HG03025 (cell line): ENCODE data around the gene PHF21A.
"Not testable (repeated sequence)": the region's sequence is repeated elsewhere in the genome, so short reads cannot be mapped to it uniquely, and the experiment has no call there.

Source experiments
- ATAC-seq: cut with Tn5 transposase; IDR thresholded peaks from one replicate; pipeline ENCODE4 v1.9.1; 2021; ENCODE audit warnings: mild to moderate bottlenecking, moderate library complexity; ENCODE audit not compliant: unreplicated experiment, low FRiP score

Gene PHF21A

DNA sequence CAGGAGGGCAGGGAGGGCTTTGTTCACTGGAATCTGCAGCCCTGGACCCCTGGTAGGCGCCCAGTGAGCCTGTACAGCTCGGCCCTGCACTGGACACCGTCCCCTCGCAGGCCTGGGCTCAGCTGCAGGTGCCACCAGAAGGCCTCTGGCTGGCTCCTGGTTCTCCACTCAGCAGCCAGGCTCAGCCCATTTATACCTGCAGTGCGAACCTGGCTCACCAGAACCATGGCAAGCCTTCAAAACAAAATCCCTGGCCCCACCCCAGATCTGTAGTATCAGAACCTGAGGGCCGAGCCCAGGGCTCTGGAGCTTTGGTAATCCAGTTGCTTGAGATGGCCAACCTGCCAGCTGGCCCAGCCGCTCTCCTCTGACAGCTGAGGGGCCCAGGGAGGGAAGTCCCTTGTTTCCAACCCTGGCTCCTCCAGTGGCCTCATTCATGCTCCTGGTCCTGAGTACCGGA, 213.3 kb downstream of the PHF21A start:
- ATAC-seq, result no peak

DNA sequence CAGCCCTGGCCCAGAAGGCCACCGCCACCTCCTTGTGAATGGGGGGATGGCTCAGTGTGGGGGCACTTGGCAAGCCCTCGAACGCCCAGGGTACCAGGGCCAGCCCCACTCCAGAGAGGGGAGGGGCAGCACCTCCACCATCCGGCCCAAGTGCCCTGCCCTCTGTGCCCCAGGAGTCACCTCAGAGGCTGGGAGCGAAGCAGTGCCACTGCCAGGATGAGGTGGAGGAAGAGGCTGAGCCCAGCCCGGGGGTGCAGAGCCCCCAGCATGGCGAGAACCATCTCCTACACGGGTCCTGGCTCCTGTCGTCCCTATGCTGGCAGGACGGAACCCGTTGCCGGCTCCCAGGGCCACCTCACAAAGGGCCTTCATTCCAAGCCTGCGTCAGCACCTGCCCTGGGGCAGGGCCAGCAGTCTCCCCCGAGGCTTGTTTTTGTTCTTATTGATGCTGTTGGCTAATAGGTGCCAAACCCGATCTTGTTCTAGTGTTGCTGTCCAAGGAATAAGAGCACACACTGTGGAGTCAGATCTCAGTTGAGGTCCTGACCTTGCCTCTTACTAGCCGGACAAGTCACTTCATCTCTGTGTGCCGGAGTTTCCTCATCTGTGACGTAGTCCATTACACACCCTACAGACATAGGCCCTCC, 214.2 kb downstream of the PHF21A start, which contains the start of gene FREY1:
TSS of gene FREY1 (minus strand) at position 307 of the 647 bp plus-strand sequence. CDS start at position 281, 26 bp downstream.
- no peak for ATAC-seq

DNA sequence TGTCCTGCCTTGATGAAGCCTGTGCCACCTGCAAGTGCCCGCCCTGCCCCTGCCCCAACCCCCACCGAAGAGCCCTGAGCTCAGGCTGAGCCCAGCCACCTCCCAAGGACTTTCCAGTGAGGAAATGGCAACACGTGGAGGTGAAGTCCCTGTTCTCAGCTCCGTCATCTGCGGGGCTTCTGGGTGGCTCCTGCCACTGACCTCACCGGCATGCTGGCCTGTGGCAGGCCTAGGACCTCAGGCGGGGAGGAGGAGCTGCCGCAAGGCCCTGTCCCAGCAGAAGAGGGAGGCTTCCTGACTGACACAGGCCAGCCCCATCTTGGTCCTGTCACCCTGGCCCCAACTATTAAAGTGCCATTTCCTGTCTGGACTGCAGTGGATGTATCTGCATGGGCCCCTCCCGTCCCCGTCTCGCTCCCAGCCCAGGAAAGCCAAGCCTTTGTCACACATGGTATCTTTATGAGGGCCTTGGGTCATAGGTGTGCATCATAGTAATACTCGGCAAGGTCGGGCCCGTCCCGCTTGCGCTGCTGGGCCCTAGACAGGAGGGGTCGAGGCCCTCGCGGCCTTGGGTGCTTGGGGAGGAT, 215.1 kb downstream of the PHF21A start:
- ATAC-seq, result no peak

DNA sequence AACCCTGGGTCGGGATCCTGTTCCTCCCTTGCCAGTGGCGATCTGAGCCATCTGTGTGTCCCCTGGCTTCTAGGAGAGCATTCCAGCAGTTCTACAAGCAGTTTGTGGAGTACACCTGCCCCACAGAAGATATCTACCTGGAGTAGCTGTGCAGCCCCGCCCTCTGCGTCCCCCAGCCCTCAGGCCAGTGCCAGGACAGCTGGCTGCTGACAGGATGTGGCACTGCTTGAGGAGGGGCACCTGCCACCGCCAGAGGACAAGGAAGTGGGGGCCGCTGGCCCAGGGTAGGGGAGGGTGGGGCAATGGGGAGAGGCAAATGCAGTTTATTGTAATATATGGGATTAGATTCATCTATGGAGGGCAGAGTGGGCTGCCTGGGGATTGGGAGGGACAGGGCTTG, 215.7 kb downstream of the PHF21A start:
- not testable (repeated sequence) for ATAC-seq

DNA sequence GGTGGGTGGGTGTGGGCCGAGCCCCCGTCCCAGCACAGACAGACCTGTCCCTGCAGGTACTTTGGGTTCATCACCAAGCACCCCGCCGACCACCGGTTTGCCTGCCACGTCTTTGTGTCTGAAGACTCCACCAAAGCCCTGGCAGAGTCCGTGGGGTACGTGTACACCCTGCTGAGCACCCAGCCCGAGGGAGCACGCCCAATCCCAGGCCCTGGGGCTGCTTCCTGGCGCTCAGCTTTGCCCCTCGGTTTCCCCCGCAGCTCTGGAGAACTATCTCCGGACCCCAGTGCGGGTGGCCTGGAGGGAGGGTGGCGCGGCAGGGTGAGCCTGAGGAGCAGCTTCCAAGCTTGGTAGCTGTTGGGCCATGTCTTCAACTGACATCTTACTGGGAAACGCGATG, 216.2 kb downstream of the PHF21A start:
- no peak for ATAC-seq

DNA sequence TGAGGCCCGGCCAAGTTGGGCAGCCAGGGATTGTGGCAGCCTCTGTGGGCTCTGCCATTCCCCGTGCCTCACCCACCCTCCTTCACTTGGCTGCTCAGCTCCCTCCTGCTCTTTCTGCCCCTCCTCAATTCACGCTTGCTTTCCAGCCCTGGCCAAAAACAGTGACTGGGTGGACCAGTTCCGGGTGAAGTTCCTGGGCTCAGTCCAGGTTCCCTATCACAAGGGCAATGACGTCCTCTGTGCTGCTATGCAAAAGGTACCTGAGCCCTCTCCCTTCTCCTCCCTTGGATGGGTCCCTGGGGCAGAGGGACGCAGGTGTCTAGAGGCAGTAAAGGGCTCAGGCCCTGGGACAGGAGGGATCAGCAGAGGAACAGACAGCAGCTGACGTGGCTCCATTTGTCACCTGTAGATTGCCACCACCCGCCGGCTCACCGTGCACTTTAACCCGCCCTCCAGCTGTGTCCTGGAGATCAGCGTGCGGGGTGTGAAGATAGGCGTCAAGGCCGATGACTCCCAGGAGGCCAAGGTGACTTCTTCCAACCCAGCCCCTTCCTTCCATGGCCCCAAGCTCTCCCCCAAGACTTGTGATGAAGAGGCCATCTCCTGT, 216.8 kb downstream of the PHF21A start:
- ATAC-seq, result no peak

DNA sequence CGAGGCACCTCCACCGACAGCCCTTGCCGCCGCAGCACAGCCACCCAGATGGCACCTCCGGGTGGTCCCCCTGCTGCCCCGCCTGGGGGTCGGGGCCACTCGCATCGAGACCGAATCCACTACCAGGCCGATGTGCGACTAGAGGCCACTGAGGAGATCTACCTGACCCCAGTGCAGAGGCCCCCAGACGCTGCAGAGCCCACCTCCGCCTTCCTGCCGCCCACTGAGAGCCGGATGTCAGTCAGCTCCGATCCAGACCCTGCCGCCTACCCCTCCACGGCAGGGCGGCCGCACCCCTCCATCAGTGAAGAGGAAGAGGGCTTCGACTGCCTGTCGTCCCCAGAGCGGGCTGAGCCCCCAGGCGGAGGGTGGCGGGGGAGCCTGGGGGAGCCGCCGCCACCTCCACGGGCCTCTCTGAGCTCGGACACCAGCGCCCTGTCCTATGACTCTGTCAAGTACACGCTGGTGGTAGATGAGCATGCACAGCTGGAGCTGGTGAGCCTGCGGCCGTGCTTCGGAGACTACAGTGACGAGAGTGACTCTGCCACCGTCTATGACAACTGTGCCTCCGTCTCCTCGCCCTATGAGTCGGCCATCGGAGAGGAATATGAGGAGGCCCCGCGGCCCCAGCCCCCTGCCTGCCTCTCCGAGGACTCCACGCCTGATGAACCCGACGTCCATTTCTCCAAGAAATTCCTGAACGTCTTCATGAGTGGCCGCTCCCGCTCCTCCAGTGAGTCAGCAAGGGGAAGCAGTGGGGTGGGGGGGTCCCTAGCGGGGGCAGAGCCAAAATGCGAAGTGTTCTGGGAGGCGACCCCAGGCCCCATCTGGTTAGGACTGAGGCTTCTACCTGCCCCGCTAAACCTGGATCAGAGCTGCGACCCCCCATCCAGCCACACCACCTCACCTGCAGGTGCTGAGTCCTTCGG, 218.5 kb downstream of the PHF21A start:
- no peak for ATAC-seq

DNA sequence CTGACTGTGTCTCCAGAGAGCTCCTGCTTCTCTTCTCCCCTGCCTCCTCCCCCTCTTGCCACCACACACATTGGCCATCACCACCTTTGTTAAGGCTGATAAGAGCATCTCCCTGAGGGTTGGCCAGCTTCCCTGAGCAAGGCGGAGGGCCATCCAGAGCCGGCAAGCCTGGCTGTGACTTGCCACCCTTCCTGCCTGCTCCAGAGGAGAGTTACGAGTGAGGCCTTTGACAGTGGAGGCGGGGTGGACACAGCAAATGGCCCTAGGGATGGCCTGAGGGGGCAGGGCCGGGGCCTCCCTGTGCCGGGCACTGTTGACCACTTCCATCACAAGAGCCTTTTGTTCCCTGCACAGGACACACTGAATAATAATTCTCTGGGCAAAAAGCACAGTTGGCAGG, 219.6 kb downstream of the PHF21A start:
- ATAC-seq, result no peak

DNA sequence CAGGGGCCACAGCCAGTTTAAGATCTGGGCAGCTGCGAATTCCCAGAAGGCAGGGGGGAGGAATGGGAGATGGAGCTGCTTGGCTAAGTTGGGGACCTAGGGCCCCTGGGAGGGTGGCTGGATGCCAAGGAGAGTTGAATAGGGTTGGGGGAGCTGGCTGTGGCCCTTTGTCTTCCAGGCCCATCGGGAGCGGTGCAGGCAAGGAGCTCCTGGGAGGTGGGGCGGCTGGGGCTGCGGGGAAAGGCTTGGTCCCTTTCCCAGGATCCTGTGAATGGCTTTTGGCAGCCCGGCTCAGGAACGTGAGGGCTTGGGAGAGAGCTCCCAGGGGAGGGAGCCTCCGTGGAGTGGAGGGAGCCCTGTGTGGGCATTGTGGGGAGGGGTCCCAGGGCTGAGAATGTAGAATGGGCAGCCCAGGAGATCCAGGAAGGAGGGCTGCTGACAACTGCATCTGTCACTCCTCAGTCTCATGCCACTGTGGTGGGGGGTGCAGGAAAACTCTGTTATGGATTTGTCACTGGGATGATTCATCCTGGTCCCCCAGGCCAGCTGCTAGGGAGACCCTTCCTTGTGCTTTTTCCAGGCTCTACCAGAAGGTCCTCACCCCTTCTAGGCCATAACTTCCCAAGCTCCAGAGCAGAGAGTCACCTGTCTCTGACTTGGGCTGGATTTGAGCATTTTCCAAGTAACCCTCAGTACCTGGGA, 220.2 kb downstream of the PHF21A start:
- no peak for ATAC-seq

DNA sequence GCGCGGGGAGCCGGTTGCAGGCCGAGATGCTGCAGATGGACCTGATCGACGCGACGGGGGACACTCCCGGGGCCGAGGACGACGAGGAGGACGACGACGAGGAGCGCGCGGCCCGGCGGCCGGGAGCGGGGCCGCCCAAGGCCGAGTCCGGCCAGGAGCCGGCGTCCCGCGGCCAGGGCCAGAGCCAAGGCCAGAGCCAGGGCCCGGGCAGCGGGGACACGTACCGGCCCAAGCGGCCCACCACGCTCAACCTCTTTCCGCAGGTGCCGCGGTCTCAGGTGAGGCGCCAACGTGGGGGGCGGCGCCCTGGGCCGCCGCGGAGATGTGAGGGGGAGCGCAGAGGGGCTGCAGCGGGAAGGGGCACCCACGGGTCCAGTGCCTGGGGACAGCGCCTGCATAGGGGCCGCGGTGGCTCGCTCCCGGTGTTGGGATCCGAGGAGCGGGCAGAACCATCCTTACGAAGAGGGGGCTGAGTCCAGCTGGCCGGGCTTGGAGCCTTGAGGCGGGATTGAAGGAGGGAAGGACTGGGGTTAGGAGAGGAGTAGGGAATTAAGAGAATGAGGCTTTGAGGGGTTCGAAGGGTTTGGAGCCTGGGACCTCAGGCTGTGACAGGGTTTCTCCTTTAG, 221.0 kb downstream of the PHF21A start:
- not testable (repeated sequence) for ATAC-seq

DNA sequence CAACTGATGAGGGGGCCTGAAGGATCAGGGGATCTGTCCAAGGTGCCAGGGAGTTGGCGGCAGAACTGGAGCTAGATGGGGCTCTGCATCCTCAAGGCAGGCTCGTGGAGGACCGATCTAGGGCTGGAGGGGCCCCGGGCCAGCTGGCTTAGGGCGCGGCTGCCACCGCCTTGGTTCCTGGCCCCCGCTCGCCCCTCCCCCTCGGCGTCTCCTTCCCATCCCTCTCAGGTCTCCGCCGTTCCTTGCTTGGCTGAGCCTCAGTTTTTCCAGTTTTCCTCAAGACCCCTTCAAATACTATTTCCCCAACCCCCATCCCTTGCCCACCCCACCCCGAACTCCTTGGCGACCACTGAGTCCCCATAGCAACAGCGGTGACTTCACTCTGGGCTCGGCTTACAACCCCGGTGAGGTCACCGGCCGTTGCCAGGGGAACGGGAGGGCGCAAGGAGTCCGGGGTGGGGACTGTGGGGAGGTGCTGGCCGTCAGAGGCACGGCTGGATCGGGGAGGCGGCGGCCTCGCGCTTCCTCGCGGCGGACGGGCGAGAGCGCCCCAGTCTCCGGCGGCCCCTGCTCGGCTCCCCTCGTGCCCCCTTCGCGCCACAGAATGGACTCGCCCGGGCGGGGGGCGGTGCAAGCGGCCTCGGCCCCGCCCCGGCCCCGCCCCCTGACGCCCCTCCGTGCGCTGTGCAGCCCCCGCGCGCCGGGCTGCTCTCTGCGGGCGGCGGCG, 221.6 kb downstream of the PHF21A start:
- ATAC-seq, result no peak

DNA sequence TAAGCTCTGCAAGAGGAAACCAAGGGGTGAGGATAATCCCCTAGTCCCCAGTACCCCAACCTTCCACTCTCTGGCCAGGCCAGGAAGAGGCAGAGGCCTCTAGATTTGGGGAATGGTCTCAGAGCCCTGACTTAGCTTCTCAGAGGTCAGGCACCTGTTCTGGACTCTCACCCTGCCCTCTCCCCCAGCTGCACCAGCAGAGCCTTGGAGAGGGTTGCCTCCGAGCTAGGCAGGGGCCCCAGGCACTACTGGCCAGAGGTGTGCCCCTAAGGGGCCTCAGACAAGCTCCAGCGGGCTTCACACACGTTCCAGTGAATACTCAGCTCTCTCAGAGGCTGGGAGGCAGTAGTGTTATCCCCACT, 222.2 kb downstream of the PHF21A start:
- ATAC-seq, result no peak

DNA sequence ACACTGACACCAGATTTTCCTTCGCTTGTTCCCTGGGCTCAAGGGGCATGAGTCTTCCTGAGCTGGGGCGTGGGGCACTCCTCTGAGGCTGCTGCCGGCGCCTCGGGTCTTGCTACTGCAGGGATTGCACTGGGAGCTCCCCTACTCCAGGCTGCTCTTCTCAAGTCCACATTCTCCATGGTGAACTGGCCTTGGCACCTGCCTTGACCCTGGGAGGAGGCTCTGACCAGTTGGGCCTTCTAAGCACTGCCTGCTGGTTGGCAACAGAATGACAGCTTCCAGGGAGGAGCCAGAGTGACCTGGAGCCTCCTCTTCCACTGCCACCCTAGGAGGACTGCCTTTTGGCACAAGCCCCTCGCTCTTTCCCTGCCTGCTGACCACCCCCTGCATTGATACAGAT, 223.7 kb downstream of the PHF21A start:
- ATAC-seq, result no peak

DNA sequence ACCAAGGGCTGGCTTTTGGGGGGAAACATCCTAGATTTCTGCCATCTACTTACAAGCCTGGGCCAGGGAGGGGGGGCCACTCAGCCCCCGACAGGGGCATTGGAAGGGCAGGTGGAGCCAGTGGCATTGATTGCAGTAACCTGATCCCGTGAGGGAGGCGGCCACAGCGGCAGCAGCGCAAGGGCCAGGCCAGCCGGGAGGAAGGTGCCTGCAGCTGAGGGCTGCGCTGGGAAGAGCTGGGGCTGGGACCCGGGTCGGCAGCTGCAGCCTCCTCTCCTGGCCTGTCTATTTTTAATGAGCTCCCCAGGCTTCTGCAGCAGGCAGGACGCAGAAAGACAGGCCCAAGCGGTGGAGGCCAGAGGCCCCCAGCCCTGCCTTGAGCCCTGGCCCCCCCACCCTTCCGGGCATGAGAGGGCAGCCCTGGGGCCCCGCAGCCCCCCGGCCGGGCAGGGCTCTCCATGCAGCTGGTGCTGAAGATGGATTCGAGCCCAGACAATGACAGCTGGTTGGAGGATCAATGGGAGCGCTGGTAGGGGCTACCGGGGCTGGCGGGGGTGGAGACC, 224.8 kb downstream of the PHF21A start:
- no peak for ATAC-seq

DNA sequence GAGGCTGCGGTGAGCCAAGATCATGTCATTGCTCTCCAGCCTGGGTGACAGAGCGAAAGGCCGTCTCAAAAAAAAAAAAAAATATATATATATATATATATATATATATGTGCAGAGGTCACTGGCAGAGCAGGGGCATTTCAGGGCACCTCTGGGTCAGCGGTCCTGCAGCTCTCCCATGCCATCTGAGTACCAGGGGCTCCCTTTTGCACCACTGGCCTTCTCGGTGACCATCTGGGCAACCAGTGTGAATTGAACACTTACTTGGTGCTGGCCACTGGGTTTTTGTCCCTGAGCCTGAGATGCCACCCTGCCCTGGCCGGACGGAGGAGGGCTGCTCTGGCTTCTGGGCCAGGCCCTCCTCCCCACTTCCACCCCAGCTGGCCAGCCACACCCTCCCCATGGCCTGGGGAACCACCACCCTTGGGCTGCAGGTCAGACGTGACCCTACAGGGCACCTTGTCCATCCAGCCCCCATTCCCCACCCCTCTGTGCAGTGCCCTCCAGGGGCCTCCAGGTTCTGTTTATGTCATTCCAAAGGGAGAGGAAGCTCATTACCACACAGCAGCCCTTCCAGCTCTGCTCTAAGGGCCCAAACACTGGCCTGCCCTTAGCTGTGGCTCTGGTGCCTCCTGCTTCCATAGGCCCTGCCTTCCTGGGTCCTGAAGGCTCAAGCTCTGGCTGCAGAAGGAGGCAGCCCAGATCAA, 225.5 kb downstream of the PHF21A start:
- no peak for ATAC-seq

DNA sequence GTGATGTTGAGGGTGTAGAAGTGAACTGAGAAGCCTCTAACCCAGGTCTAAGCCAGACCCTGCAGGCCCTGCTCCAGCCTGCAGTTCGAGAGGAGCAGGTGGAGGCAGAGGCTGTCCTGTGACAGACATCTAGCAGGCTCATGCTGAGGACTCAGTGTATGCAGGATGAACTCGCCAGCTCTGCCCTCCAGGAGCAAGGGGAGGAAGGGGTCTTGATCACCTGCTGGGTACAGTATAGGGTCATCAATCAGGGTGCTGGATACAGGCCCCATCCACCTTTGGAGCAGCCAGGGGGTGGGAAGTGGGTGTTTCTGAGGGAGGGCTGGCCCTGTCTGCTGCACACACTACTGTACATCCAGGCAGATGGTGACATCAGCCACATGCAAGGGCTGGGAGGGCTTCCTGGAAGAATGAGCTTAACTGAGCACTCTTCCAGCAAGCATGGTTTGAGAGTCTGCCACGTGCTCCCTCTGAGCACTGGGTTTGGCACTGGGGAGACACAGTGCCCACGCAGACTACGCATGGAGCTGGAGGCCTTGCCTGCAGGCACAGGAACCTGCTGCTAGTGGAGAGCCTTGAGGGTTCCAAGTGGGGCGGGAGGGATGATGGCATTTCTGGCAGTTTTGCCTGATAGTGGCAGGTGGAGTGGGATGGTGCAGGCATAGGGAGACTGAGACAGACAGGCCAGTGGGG, 226.6 kb downstream of the PHF21A start:
- ATAC-seq, result no peak

DNA sequence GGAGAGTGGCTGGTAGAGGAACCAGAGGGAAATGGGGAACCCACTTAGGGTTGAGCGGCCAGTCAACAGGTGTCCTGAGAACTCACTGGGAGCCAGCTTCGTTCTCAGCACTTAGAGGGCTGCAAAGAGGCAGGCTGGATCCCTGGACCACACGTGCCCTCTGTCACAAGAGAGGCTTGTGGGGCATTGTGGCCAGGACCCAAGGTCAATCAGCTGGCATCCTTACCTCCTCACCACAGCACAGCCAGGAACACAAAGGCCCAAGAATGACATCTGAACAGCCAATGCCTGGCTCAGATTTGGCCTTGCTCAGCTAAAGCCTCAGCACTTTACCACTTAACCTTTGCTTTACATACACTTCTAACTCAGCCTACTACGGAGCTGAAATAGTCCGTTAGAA, 228.4 kb downstream of the PHF21A start:
- ATAC-seq, result no peak
